ENCODE results near the gene EIF4G3.

DNA sequence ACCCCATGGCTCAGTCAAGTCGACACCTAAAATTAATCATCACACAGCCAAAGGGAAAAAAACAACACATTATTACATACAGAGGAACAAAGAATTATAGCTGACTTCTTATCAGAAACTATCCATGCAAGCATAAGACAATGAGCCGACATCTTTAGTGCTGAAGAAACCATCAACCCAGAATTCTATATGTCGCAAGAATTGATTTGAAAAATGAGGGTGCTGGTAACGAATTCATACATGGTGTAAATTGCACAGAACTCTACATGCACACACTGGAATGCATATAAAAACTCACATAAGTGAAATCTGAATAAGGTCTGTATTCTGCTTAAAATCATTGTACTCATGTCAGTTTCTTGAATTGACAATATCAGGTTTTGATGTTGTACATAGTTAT, 25.0 kb upstream of the EIF4G3 start:
- TF ChIP-seq POLR2A (IDR thresholded peaks at IDR 0.05) (no peak), POLR2AphosphoS5 (IDR thresholded peaks at IDR 0.05; ENCODE audit: insufficient read depth in 1 of 2, low read depth in 1 of 2) (no peak)
- TF ChIP-seq, protein P1, sequence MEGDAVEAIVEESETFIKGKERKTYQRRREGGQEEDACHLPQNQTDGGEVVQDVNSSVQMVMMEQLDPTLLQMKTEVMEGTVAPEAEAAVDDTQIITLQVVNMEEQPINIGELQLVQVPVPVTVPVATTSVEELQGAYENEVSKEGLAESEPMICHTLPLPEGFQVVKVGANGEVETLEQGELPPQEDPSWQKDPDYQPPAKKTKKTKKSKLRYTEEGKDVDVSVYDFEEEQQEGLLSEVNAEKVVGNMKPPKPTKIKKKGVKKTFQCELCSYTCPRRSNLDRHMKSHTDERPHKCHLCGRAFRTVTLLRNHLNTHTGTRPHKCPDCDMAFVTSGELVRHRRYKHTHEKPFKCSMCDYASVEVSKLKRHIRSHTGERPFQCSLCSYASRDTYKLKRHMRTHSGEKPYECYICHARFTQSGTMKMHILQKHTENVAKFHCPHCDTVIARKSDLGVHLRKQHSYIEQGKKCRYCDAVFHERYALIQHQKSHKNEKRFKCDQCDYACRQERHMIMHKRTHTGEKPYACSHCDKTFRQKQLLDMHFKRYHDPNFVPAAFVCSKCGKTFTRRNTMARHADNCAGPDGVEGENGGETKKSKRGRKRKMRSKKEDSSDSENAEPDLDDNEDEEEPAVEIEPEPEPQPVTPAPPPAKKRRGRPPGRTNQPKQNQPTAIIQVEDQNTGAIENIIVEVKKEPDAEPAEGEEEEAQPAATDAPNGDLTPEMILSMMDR (IDR thresholded peaks at IDR 0.05), result no peak
